Measurements from ENCODE around the gene ZNF512B.
A peak's percentile ranks its signal among the peaks of the same experiment; 100 is the strongest.
"Not testable (repeated sequence)": the region's sequence is repeated elsewhere in the genome, so short reads cannot be mapped to it uniquely, and the experiment has no call there.

The ZNF512B gene

GRCh38 chr20:63978319-63979228, 8.8 kb upstream of the ZNF512B start:
- DNase-seq, result peak; percentile 64

GRCh38 chr20:63977739-63978276, 8.1 kb upstream of the ZNF512B start:
- no peak for DNase-seq

- no peak for DNase-seq
Measured at GRCh38 chr20:63976980-63977738, 7.4 kb upstream of the ZNF512B start.

GRCh38 chr20:63976511-63976910, 6.8 kb upstream of the ZNF512B start:
- not testable (repeated sequence) for DNase-seq

GRCh38 chr20:63974402-63975200, 4.9 kb upstream of the ZNF512B start:
- no peak for DNase-seq

- peak; percentile 90 for DNase-seq
Measured at GRCh38 chr20:63973636-63974401, 4.1 kb upstream of the ZNF512B start.

GRCh38 chr20:63973160-63973479, 3.4 kb upstream of the ZNF512B start:
- DNase-seq, result no peak

GRCh38 chr20:63972312-63973159, 2.8 kb upstream of the ZNF512B start:
- DNase-seq, result no peak

GRCh38 chr20:63971960-63972311, 2.2 kb upstream of the ZNF512B start:
- not testable (repeated sequence) for DNase-seq

GRCh38 chr20:63970714-63971431, 1.1 kb upstream of the ZNF512B start:
- DNase-seq, result no peak

GRCh38 chr20:63968928-63969760, 586 bp downstream of the ZNF512B start:
- DNase-seq, result peak; percentile 67

- DNase-seq, result peak; percentile 29
Measured at GRCh38 chr20:63968136-63968927, 1.4 kb downstream of the ZNF512B start.

GRCh38 chr20:63967330-63968135, 2.2 kb downstream of the ZNF512B start:
- DNase-seq, result peak; percentile 33

- no peak for DNase-seq
Measured at GRCh38 chr20:63966944-63967322, 2.8 kb downstream of the ZNF512B start.

GRCh38 chr20:63966172-63966943, 3.4 kb downstream of the ZNF512B start:
- DNase-seq, result peak; percentile 25

- peak; percentile 15 for DNase-seq
Measured at GRCh38 chr20:63964412-63964811, 5.3 kb downstream of the ZNF512B start.

- DNase-seq, result peak; percentile 25
Measured at GRCh38 chr20:63963784-63964301, 5.9 kb downstream of the ZNF512B start.

All from left hindlimb (tissue), 1 donor.